GM23338 (cell line): ENCODE data around the gene NPL. TPM values are rescaled to one million over a fixed set of nuclear protein-coding genes. Genes with fewer than 3 reads are reported as not detected.
A peak's percentile ranks its signal among the peaks of the same experiment; 100 is the strongest.

ENCODE experiments used
- ATAC-seq: fragments of 200-7000 bp; cut with Tn5 transposase; 3 replicates; pipeline ENCODE4 v1.9.1; 2020
- DNase-seq: peaks from one replicate; pipeline ENCODE4 v3.0.0-alpha.2; 2015; ENCODE audit warnings: low spot score
- H2AFZ ChIP-seq: fragments of 200-600 bp; sonication (generic); 2 replicates; pipeline ENCODE4 v1.8.0; 2016; ENCODE audit warnings: antibody characterized with exemption, mild to moderate bottlenecking, moderate library complexity
- H3F3A ChIP-seq: fragments of 200-600 bp; sonication (generic); replicated peaks from 2 replicates; pipeline ENCODE4 v1.8.0; 2017; ENCODE audit warnings: antibody characterized with exemption, mixed run types, low read depth
- H3K27ac ChIP-seq: fragments of 200-600 bp; sonication (generic); 2 replicates; pipeline ENCODE4 v1.6.1; 2016; ENCODE audit warnings: low read depth
- H3K27me3 ChIP-seq: fragments of 200-600 bp; sonication (generic); 2 replicates; pipeline ENCODE4 v1.8.0; 2016; ENCODE audit warnings: mild to moderate bottlenecking, mixed run types, moderate library complexity; ENCODE audit not compliant: insufficient read depth
- H3K36me3 ChIP-seq: fragments of 200-600 bp; sonication (generic); 2 replicates; pipeline ENCODE4 v1.8.0; 2016; ENCODE audit warnings: mild to moderate bottlenecking; ENCODE audit not compliant: insufficient read depth
- H3K4me1 ChIP-seq: fragments of 200-600 bp; sonication (generic); 2 replicates; pipeline ENCODE4 v1.8.0; 2016; ENCODE audit warnings: mild to moderate bottlenecking, moderate library complexity; ENCODE audit not compliant: insufficient read depth
- H3K4me2 ChIP-seq: fragments of 200-600 bp; sonication (generic); 2 replicates; pipeline ENCODE4 v1.7.1; 2017; ENCODE audit warnings: mixed run types
- H3K4me3 ChIP-seq: fragments of 200-600 bp; sonication (generic); 2 replicates; pipeline ENCODE4 v1.6.1; 2016; ENCODE audit warnings: mixed run types
- H3K79me2 ChIP-seq: fragments of 200-600 bp; sonication (generic); replicated peaks from 2 replicates; pipeline ENCODE4 v1.8.0; 2017; ENCODE audit warnings: mild to moderate bottlenecking; ENCODE audit not compliant: insufficient read depth
- H3K9me2 ChIP-seq: fragments of 200-600 bp; sonication (generic); 2 replicates; pipeline ENCODE4 v1.8.0; 2017; ENCODE audit not compliant: insufficient read depth
- H4K20me1 ChIP-seq: fragments of 200-600 bp; sonication (generic); replicated peaks from 2 replicates; pipeline ENCODE4 v1.8.0; 2017; ENCODE audit warnings: mild to moderate bottlenecking; ENCODE audit not compliant: insufficient read depth
- H3K27ac Mint-ChIP-seq: 2 replicates; pipeline ENCODE4 v1.8.0; 2020; ENCODE audit warnings: inconsistent platforms, mild to moderate bottlenecking, moderate library complexity, mixed read lengths
- H3K27me3 Mint-ChIP-seq: 3 replicates; pipeline ENCODE4 v1.8.0; 2022; ENCODE audit warnings: low read depth, mild to moderate bottlenecking, moderate library complexity, mixed read lengths, inconsistent platforms; ENCODE audit not compliant: insufficient read depth, poor library complexity
- H3K36me3 Mint-ChIP-seq: 3 replicates; pipeline ENCODE4 v1.8.0; 2021; ENCODE audit warnings: low read depth, mild to moderate bottlenecking, inconsistent platforms, moderate library complexity, mixed read lengths
- H3K4me1 Mint-ChIP-seq: 3 replicates; pipeline ENCODE4 v1.8.0; 2020; ENCODE audit warnings: mild to moderate bottlenecking, inconsistent platforms, mixed read lengths
- H3K4me3 Mint-ChIP-seq: 3 replicates; pipeline ENCODE4 v1.8.0; 2021; ENCODE audit warnings: moderate library complexity, mild to moderate bottlenecking, inconsistent platforms, mixed read lengths
- H3K9me3 Mint-ChIP-seq: 3 replicates; pipeline ENCODE4 v1.8.0; 2020; ENCODE audit warnings: moderate library complexity, mild to moderate bottlenecking, inconsistent platforms, mixed read lengths
- CREB1 ChIP-seq: fragments of 250-450 bp; sonication (Bioruptor Pico); IDR thresholded peaks from 2 replicates; pipeline ENCODE4 v1.5.0; 2020; ENCODE audit warnings: low read depth, mild to moderate bottlenecking, moderate library complexity
- CTCF ChIP-seq, 2 experiments: fragments of 200-600 bp in 1 of 2; sonication (generic) in 1 of 2; conservative IDR thresholded peaks; 2 replicates each; pipeline versions ENCODE4 v1.5.1 to v1.6.1; 2016 to 2017; ENCODE audit warnings: antibody characterized with exemption in 2 of 2, low read depth in 2 of 2, mild to moderate bottlenecking in 2 of 2, moderate library complexity in 1 of 2
- EZH2phosphoT487 ChIP-seq: fragments of 200-600 bp; sonication (generic); IDR thresholded peaks from one replicate; pipeline ENCODE4 v1.8.1; 2018; ENCODE audit warnings: antibody characterized with exemption; ENCODE audit not compliant: unreplicated experiment
- JUNB ChIP-seq: IDR thresholded peaks from one replicate; pipeline ENCODE4 v1.6.1; 2016; ENCODE audit warnings: antibody characterized with exemption; ENCODE audit not compliant: unreplicated experiment
- NANOG ChIP-seq: IDR thresholded peaks from 2 replicates; pipeline ENCODE4 v1.6.1; 2016; ENCODE audit warnings: antibody characterized with exemption, borderline replicate concordance
- REST ChIP-seq: IDR thresholded peaks from one replicate; pipeline ENCODE4 v1.6.1; 2018; ENCODE audit warnings: antibody characterized with exemption; ENCODE audit not compliant: unreplicated experiment
- STAT1 ChIP-seq: IDR thresholded peaks from one replicate; pipeline ENCODE4 v1.6.1; 2016; ENCODE audit warnings: antibody characterized with exemption; ENCODE audit not compliant: unreplicated experiment
- ZNF114 ChIP-seq: fragments of 250-450 bp; sonication (Bioruptor Pico); IDR thresholded peaks from 2 replicates; pipeline ENCODE4 v1.5.0; 2020; ENCODE audit warnings: mild to moderate bottlenecking, moderate library complexity
- ZNF331 ChIP-seq: fragments of 250-450 bp; sonication (Bioruptor Pico); IDR thresholded peaks from 2 replicates; pipeline ENCODE4 v1.5.0; 2020; ENCODE audit warnings: low read depth, mild to moderate bottlenecking, moderate library complexity
- polyA plus RNA-seq: library from polyadenylated mRNA; unstranded; fragments of >200 nt; fragmentation: Nextera tagmentation; extraction: Ambion mirVana; gene quantifications from 2 replicates; pipeline ENCODE4 v1.2.1, GENCODE V29; 2016
- total RNA-seq: library from RNA; depleted of rRNA; stranded (reverse); fragments of >200 nt; shearing (Covaris generic); gene quantifications from 2 replicates; pipeline ENCODE4 v1.2.3, GENCODE V29; 2014
- TF ChIP-seq, protein P1 (sequence below): IDR thresholded peaks from 2 replicates; pipeline ENCODE4 v1.6.1; 2016; ENCODE audit warnings: antibody characterized with exemption

NPL gene
- total and polyA plus RNA-seq, 2 experiments from 2014 or later = 2.4 to 2.8 TPM

DNA sequence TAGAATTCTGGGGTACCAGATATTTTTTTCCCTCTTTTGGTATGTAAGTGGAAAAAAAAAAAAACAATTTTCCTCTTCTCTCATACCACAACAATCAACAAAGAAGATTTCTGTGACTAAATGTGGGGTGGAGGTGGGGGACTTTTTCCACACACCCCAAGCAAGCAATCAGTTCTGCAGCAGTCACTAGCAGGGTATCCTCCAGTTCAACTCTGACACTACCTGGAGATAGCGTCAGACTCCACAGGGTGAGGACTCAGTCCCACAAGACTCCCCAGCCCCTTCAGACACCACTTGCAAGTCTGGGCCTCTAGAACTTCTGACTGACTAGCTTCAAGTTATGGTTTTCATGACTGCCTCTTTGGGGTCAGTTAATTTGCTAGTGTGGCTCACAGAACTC is 55.8 kb downstream of the NPL start (continued):
- no peak for TF ChIP-seq CTCF (conservative IDR thresholded peaks at IDR 0.05; ENCODE audit: low read depth in 2 of 2)
- no peak for TF ChIP-seq JUNB
- no peak for TF ChIP-seq ZNF331 (CRISPR knock-in tag)
- TF ChIP-seq STAT1 = no peak
- no peak for TF ChIP-seq NANOG

- Histone ChIP-seq H3K27ac (0 out of 2 replicates have a peak overlapping the region, but pooled peaks have one; percentile 11), H3K36me3 (peaks cover 85% of the 10 kb centered on the region), H3K79me2 (peaks cover 100% of the 10 kb centered on the region), H3K27me3 (no peaks in the 10 kb centered on the region), H3K4me2 (0 out of 2 replicates have a peak overlapping the region, but pooled peaks have one; percentile 30), H3K4me3 (no peak overlapping the region), H3F3A (no peaks in the 10 kb centered on the region), H2AFZ (no peak overlapping the region), H3K4me1 (peaks cover 21% of the 10 kb centered on the region), H4K20me1 (peaks cover 97% of the 10 kb centered on the region), H3K9me2 (no peaks in the 10 kb centered on the region)
- 0 out of 2 replicates have a peak overlapping the region, but pooled peaks have one; percentile 52 for H3K27ac Mint-ChIP-seq
- peaks cover 52% of the 10 kb centered on the region for H3K4me1 Mint-ChIP-seq
- no peak overlapping the region for H3K4me3 Mint-ChIP-seq
- ATAC-seq = peak; percentile 62
- no peaks in the 10 kb centered on the region; the same call in 2 of the 3 replicates for H3K9me3 Mint-ChIP-seq
- DNase-seq = no peak
- H3K36me3 Mint-ChIP-seq = peaks cover 95% of the 10 kb centered on the region
- peaks cover 7% of the 10 kb centered on the region for H3K27me3 Mint-ChIP-seq
- no peak for TF ChIP-seq ZNF114 (CRISPR knock-in tag)
- TF ChIP-seq CTCF (conservative IDR thresholded peaks at IDR 0.05; ENCODE audit: low read depth in 2 of 2) = no peak
- TF ChIP-seq EZH2phosphoT487 = no peak
- TF ChIP-seq, protein P1, sequence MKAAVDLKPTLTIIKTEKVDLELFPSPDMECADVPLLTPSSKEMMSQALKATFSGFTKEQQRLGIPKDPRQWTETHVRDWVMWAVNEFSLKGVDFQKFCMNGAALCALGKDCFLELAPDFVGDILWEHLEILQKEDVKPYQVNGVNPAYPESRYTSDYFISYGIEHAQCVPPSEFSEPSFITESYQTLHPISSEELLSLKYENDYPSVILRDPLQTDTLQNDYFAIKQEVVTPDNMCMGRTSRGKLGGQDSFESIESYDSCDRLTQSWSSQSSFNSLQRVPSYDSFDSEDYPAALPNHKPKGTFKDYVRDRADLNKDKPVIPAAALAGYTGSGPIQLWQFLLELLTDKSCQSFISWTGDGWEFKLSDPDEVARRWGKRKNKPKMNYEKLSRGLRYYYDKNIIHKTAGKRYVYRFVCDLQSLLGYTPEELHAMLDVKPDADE = no peak
- no peak for TF ChIP-seq CREB1
- TF ChIP-seq STAT1 = no peak
- no peak for TF ChIP-seq JUNB
- no peak for TF ChIP-seq REST
Observed at GRCh38 chr1:182845894-182846293, 56.3 kb downstream of the NPL start.
